Measurements from ENCODE around the gene NKX3-2. TPM values are rescaled to one million over a fixed set of nuclear protein-coding genes. Genes with fewer than 3 reads are reported as not detected.

Gene NKX3-2
- total and polyA plus RNA-seq, 2 donors = under 0.01 to 0.05 TPM

GRCh38 chr4:13523591-13524503, 20.5 kb downstream of the NKX3-2 start:
- peaks cover 74 to 93% of the 10 kb centered on the region in 2 donors for H3K27me3 ChIP-seq (ENCODE audit: control insufficient read depth in 2 of 2, insufficient read depth in 1 of 2, low read length in 1 of 2)
- peaks cover 15 to 17% of the 10 kb centered on the region in 2 donors for H3K9me3 ChIP-seq (ENCODE audit: control insufficient read depth in 2 of 2, insufficient read depth in 1 of 2, low read length in 1 of 2)
- WGBS = 19% methylated on average over 59 of the region's 59 CpGs
- H3K4me3 ChIP-seq (ENCODE audit: low read length in 2 of 2) = no peak overlapping the region
- no peak overlapping the region for H3K27ac ChIP-seq (ENCODE audit: low read depth in 1 of 2, low read length in 1 of 2)
- no peaks in the 10 kb centered on the region for H3K36me3 ChIP-seq (ENCODE audit: control insufficient read depth in 2 of 2, insufficient read depth in 2 of 2, low read length in 1 of 2)
- H3K4me1 ChIP-seq (ENCODE audit: control insufficient read depth in 2 of 2, insufficient read depth in 2 of 2, low read length in 2 of 2) = peaks cover 0 to 2% of the 10 kb centered on the region in 2 donors
- no peak for DNase-seq (ENCODE audit: low read depth in 6 of 9, low spot score in 9 of 9)

- peaks cover 67 to 87% of the 10 kb centered on the region in 2 donors for H3K27me3 ChIP-seq (ENCODE audit: control insufficient read depth in 2 of 2, insufficient read depth in 1 of 2, low read length in 1 of 2)
- WGBS = 9% methylated on average over 17 of the region's 17 CpGs
- H3K27ac ChIP-seq (ENCODE audit: low read depth in 1 of 2, low read length in 1 of 2) = no peak overlapping the region
- H3K4me1 ChIP-seq (ENCODE audit: control insufficient read depth in 2 of 2, insufficient read depth in 2 of 2, low read length in 2 of 2) = peaks cover 0 to 2% of the 10 kb centered on the region in 2 donors
- peak in 1 of 9 donors; percentile 5 for DNase-seq (ENCODE audit: low read depth in 6 of 9, low spot score in 9 of 9)
- H3K9me3 ChIP-seq (ENCODE audit: control insufficient read depth in 2 of 2, insufficient read depth in 1 of 2, low read length in 1 of 2) = peaks cover 15 to 17% of the 10 kb centered on the region in 2 donors
- no peak overlapping the region for H3K4me3 ChIP-seq (ENCODE audit: low read length in 2 of 2)
- no peaks in the 10 kb centered on the region for H3K36me3 ChIP-seq (ENCODE audit: control insufficient read depth in 2 of 2, insufficient read depth in 2 of 2, low read length in 1 of 2)
Measured at GRCh38 chr4:13523105-13523477, 21.2 kb downstream of the NKX3-2 start.

- peak in 1 of 9 donors; percentile 12 for DNase-seq (ENCODE audit: low read depth in 6 of 9, low spot score in 9 of 9)
- H3K27me3 ChIP-seq (ENCODE audit: control insufficient read depth in 2 of 2, insufficient read depth in 1 of 2, low read length in 1 of 2) = peaks cover 61 to 81% of the 10 kb centered on the region in 2 donors
- 2% methylated on average over 49 of the region's 49 CpGs for WGBS
- H3K27ac ChIP-seq (ENCODE audit: low read depth in 1 of 2, low read length in 1 of 2) = no peak overlapping the region
- no peaks in the 10 kb centered on the region for H3K36me3 ChIP-seq (ENCODE audit: control insufficient read depth in 2 of 2, insufficient read depth in 2 of 2, low read length in 1 of 2)
- peaks cover 0 to 2% of the 10 kb centered on the region in 2 donors for H3K4me1 ChIP-seq (ENCODE audit: control insufficient read depth in 2 of 2, insufficient read depth in 2 of 2, low read length in 2 of 2)
- peaks cover 15 to 17% of the 10 kb centered on the region in 2 donors for H3K9me3 ChIP-seq (ENCODE audit: control insufficient read depth in 2 of 2, insufficient read depth in 1 of 2, low read length in 1 of 2)
- no peak overlapping the region for H3K4me3 ChIP-seq (ENCODE audit: low read length in 2 of 2)
Measured at GRCh38 chr4:13522282-13523104, 21.8 kb downstream of the NKX3-2 start.

GRCh38 chr4:13521047-13521446, 23.3 kb downstream of the NKX3-2 start:
- 48% methylated on average over 2 of the region's 2 CpGs for WGBS
- Histone ChIP-seq H3K27me3 (ENCODE audit: control insufficient read depth in 2 of 2, insufficient read depth in 1 of 2, low read length in 1 of 2) (peaks cover 47 to 68% of the 10 kb centered on the region in 2 donors), H3K36me3 (ENCODE audit: control insufficient read depth in 2 of 2, insufficient read depth in 2 of 2, low read length in 1 of 2) (no peaks in the 10 kb centered on the region), H3K4me3 (ENCODE audit: low read length in 2 of 2) (no peak overlapping the region), H3K27ac (ENCODE audit: low read depth in 1 of 2, low read length in 1 of 2) (no peak overlapping the region), H3K9me3 (ENCODE audit: control insufficient read depth in 2 of 2, insufficient read depth in 1 of 2, low read length in 1 of 2) (peaks cover 15 to 17% of the 10 kb centered on the region in 2 donors), H3K4me1 (ENCODE audit: control insufficient read depth in 2 of 2, insufficient read depth in 2 of 2, low read length in 2 of 2) (peaks cover 0 to 2% of the 10 kb centered on the region in 2 donors)
- DNase-seq (ENCODE audit: low read depth in 6 of 9, low spot score in 9 of 9) = no peak

- Histone ChIP-seq H3K4me1 (ENCODE audit: control insufficient read depth in 2 of 2, insufficient read depth in 2 of 2, low read length in 2 of 2) (no peaks in the 10 kb centered on the region), H3K27me3 (ENCODE audit: control insufficient read depth in 2 of 2, insufficient read depth in 1 of 2, low read length in 1 of 2) (peaks cover 8 to 36% of the 10 kb centered on the region in 2 donors), H3K36me3 (ENCODE audit: control insufficient read depth in 2 of 2, insufficient read depth in 2 of 2, low read length in 1 of 2) (no peaks in the 10 kb centered on the region), H3K4me3 (ENCODE audit: low read length in 2 of 2) (no peak overlapping the region), H3K9me3 (ENCODE audit: control insufficient read depth in 2 of 2, insufficient read depth in 1 of 2, low read length in 1 of 2) (peaks cover 0 to 1% of the 10 kb centered on the region in 2 donors), H3K27ac (ENCODE audit: low read depth in 1 of 2, low read length in 1 of 2) (no peak overlapping the region)
- WGBS = 80% methylated on average over 3 of the region's 3 CpGs
- DNase-seq (ENCODE audit: low read depth in 6 of 9, low spot score in 9 of 9) = no peak
Measured at GRCh38 chr4:13516315-13516860, 27.9 kb downstream of the NKX3-2 start.

- DNase-seq (ENCODE audit: low read depth in 6 of 9, low spot score in 9 of 9) = no peak
- Histone ChIP-seq H3K27me3 (ENCODE audit: control insufficient read depth in 2 of 2, insufficient read depth in 1 of 2, low read length in 1 of 2) (peaks cover 2 to 25% of the 10 kb centered on the region in 2 donors), H3K4me3 (ENCODE audit: low read length in 2 of 2) (no peak overlapping the region), H3K4me1 (ENCODE audit: control insufficient read depth in 2 of 2, insufficient read depth in 2 of 2, low read length in 2 of 2) (no peaks in the 10 kb centered on the region), H3K9me3 (ENCODE audit: control insufficient read depth in 2 of 2, insufficient read depth in 1 of 2, low read length in 1 of 2) (no peaks in the 10 kb centered on the region), H3K36me3 (ENCODE audit: control insufficient read depth in 2 of 2, insufficient read depth in 2 of 2, low read length in 1 of 2) (no peaks in the 10 kb centered on the region), H3K27ac (ENCODE audit: low read depth in 1 of 2, low read length in 1 of 2) (no peak overlapping the region)
- 47% methylated on average over 5 of the region's 5 CpGs for WGBS
Measured at GRCh38 chr4:13515268-13515667, 29.0 kb downstream of the NKX3-2 start.

GRCh38 chr4:13514722-13515121, 29.6 kb downstream of the NKX3-2 start:
- 88% methylated on average over 4 of the region's 4 CpGs for WGBS
- Histone ChIP-seq H3K9me3 (ENCODE audit: control insufficient read depth in 2 of 2, insufficient read depth in 1 of 2, low read length in 1 of 2) (no peaks in the 10 kb centered on the region), H3K27ac (ENCODE audit: low read depth in 1 of 2, low read length in 1 of 2) (no peak overlapping the region), H3K36me3 (ENCODE audit: control insufficient read depth in 2 of 2, insufficient read depth in 2 of 2, low read length in 1 of 2) (no peaks in the 10 kb centered on the region), H3K4me3 (ENCODE audit: low read length in 2 of 2) (no peak overlapping the region), H3K27me3 (ENCODE audit: control insufficient read depth in 2 of 2, insufficient read depth in 1 of 2, low read length in 1 of 2) (peaks cover 0 to 21% of the 10 kb centered on the region in 2 donors), H3K4me1 (ENCODE audit: control insufficient read depth in 2 of 2, insufficient read depth in 2 of 2, low read length in 2 of 2) (no peaks in the 10 kb centered on the region)
- DNase-seq (ENCODE audit: low read depth in 6 of 9, low spot score in 9 of 9) = no peak

GRCh38 chr4:13511101-13511500, 33.2 kb downstream of the NKX3-2 start:
- Histone ChIP-seq H3K4me3 (ENCODE audit: low read length in 2 of 2) (no peak overlapping the region), H3K27me3 (ENCODE audit: control insufficient read depth in 2 of 2, insufficient read depth in 1 of 2, low read length in 1 of 2) (peaks cover 0 to 16% of the 10 kb centered on the region in 2 donors), H3K27ac (ENCODE audit: low read depth in 1 of 2, low read length in 1 of 2) (no peak overlapping the region), H3K9me3 (ENCODE audit: control insufficient read depth in 2 of 2, insufficient read depth in 1 of 2, low read length in 1 of 2) (no peaks in the 10 kb centered on the region), H3K36me3 (ENCODE audit: control insufficient read depth in 2 of 2, insufficient read depth in 2 of 2, low read length in 1 of 2) (no peaks in the 10 kb centered on the region), H3K4me1 (ENCODE audit: control insufficient read depth in 2 of 2, insufficient read depth in 2 of 2, low read length in 2 of 2) (no peaks in the 10 kb centered on the region)
- no peak for DNase-seq (ENCODE audit: low read depth in 6 of 9, low spot score in 9 of 9)
